NB4 (cell line): ENCODE measurements around the gene SFXN1.

Source experiments
- POLR2A ChIP-seq: IDR thresholded peaks from 2 replicates; pipeline ENCODE4 v1.6.1; 2011; ENCODE audit warnings: mild to moderate bottlenecking; ENCODE audit not compliant: insufficient read length; ENCODE audit errors: extremely low read depth
- TF ChIP-seq, protein P1 (sequence below): IDR thresholded peaks from one replicate; pipeline ENCODE4 v1.5.1; 2012; ENCODE audit warnings: low read depth, low read length

DNA sequence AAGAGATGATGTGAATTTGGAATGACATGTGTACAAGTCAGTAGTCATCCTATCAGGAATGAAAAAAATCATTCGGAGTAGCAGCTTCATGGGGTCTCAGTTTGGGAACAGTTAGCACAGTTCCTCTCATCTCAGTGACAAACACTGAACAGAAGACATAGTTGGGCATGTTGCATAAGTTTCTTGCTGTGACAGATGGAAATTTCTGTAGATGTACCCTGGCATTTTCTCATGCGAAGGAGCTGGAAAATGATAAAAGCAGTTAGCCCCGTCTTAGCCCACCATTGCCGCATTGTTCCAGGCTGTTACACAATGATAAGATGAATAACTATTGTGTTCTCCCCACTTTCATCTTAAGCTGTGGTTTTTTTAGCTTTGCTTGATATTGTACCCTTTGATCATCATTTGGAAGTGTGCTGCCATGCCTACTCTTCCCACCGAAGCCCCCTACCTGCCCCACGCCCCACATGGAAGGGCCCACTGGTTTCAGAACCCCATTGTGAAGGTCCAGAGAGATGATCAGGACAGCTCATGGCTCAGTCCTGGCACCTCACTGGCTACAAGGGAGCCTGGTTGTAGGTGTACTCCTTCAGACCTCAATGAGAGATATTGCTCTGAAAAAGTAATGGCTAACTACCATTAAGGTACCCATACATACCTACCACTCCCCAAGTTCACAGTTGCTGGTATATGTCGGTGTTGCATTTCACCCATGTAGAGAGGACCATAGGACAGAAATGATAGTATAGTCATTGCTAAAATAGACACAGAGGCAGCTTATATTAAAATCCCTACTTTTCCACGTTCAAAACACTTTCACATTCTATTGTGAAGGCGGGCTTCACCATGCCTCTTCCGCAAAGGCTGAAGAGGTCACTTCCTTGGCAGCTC is 38.8 kb downstream of the SFXN1 start:
- TF ChIP-seq, protein P1, sequence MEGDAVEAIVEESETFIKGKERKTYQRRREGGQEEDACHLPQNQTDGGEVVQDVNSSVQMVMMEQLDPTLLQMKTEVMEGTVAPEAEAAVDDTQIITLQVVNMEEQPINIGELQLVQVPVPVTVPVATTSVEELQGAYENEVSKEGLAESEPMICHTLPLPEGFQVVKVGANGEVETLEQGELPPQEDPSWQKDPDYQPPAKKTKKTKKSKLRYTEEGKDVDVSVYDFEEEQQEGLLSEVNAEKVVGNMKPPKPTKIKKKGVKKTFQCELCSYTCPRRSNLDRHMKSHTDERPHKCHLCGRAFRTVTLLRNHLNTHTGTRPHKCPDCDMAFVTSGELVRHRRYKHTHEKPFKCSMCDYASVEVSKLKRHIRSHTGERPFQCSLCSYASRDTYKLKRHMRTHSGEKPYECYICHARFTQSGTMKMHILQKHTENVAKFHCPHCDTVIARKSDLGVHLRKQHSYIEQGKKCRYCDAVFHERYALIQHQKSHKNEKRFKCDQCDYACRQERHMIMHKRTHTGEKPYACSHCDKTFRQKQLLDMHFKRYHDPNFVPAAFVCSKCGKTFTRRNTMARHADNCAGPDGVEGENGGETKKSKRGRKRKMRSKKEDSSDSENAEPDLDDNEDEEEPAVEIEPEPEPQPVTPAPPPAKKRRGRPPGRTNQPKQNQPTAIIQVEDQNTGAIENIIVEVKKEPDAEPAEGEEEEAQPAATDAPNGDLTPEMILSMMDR, result no peak
- no peak for TF ChIP-seq POLR2A
